Nephron (organoid): ENCODE data around the gene MRPL42.

ENCODE experiments used
- H3K27ac Mint-ChIP-seq, 3 experiments: 2 replicates each; pipeline ENCODE4 v1.8.0; 2020; ENCODE audit warnings: mixed read lengths in 3 of 3, mild to moderate bottlenecking in 2 of 3, moderate library complexity in 1 of 3
- H3K27me3 Mint-ChIP-seq: 2 replicates; pipeline ENCODE4 v1.8.0; 2021; ENCODE audit warnings: low read depth, mild to moderate bottlenecking, moderate library complexity, mixed read lengths
- H3K36me3 Mint-ChIP-seq: 2 replicates; pipeline ENCODE4 v1.8.0; 2020; ENCODE audit warnings: low read depth, mixed read lengths
- H3K4me1 Mint-ChIP-seq: 2 replicates; pipeline ENCODE4 v1.8.0; 2020; ENCODE audit warnings: mixed read lengths
- H3K4me3 Mint-ChIP-seq, 3 experiments: 2 replicates each; pipeline ENCODE4 v1.8.0; 2020; ENCODE audit warnings: mild to moderate bottlenecking in 3 of 3, mixed read lengths in 3 of 3, moderate library complexity in 2 of 3
- H3K9me3 Mint-ChIP-seq: 2 replicates; pipeline ENCODE4 v1.8.0; 2020; ENCODE audit warnings: mixed read lengths
- TF ChIP-seq, protein P1 (sequence below), 3 experiments: fragments of 200-600 bp; sonication (generic); IDR thresholded peaks; one replicate each; pipeline ENCODE4 v1.5.0; 2021; ENCODE audit warnings: antibody characterized with exemption in 3 of 3; ENCODE audit not compliant: unreplicated experiment in 3 of 3

Gene MRPL42

DNA sequence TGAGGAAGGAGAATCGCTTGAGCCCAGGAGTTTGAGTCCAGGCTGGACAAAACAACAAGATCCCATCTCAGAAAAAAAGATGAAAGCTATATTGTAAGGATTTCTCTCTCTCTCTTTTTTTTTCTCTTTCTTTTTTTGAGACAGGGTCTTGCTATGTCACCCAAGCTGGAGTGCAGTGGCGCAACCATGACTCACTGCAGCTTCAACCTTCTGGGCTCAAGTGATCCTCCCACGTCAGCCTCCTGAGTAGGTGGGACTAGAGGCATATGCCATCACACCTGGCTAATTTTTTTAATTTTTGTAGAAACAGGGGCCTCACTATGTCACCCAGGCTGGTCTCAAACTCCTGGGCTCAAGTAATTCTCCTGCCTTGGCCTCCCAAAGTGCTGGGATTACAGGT, 5.8 kb upstream of the MRPL42 start:
- Mint-ChIP-seq H3K4me1 (no peaks in the 10 kb centered on the region), H3K27ac (no peak overlapping the region), H3K36me3 (no peaks in the 10 kb centered on the region), H3K9me3 (no peaks in the 10 kb centered on the region), H3K4me3 (no peak overlapping the region), H3K27me3 (no peaks in the 10 kb centered on the region)
- TF ChIP-seq, protein P1, sequence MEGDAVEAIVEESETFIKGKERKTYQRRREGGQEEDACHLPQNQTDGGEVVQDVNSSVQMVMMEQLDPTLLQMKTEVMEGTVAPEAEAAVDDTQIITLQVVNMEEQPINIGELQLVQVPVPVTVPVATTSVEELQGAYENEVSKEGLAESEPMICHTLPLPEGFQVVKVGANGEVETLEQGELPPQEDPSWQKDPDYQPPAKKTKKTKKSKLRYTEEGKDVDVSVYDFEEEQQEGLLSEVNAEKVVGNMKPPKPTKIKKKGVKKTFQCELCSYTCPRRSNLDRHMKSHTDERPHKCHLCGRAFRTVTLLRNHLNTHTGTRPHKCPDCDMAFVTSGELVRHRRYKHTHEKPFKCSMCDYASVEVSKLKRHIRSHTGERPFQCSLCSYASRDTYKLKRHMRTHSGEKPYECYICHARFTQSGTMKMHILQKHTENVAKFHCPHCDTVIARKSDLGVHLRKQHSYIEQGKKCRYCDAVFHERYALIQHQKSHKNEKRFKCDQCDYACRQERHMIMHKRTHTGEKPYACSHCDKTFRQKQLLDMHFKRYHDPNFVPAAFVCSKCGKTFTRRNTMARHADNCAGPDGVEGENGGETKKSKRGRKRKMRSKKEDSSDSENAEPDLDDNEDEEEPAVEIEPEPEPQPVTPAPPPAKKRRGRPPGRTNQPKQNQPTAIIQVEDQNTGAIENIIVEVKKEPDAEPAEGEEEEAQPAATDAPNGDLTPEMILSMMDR (IDR thresholded peaks at IDR 0.05; ENCODE audit: unreplicated experiment in 3 of 3), result no peak

DNA sequence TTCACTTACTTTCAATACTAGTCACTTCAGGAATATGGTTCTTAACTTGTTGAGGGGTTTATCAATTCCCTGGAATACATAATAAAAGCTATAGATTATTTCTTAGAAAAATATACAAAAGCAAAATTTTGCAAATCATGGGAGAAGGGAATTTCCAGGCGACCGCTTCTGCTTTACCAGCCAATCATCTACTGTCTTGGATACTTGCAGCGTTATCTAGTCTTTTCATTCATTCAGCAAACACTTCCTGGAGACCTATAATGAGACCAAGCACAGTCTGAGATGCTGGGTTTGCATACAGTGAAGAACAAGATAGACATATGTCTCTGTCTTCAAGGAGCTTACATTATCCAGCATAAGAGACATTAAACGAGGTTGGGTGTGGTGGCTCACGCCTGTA, 1.5 kb upstream of the MRPL42 start:
- no peaks in the 10 kb centered on the region for H3K27me3 Mint-ChIP-seq
- peaks cover 30% of the 10 kb centered on the region for H3K4me1 Mint-ChIP-seq
- H3K9me3 Mint-ChIP-seq, result no peaks in the 10 kb centered on the region
- TF ChIP-seq, protein P1 (IDR thresholded peaks at IDR 0.05; ENCODE audit: unreplicated experiment in 3 of 3), result no peak
- H3K4me3 Mint-ChIP-seq, result peak overlapping the region; percentile 75 to 80 (median 76)
- H3K36me3 Mint-ChIP-seq, result peaks cover 15% of the 10 kb centered on the region
- peak overlapping the region in 1 of 3 experiments; percentile 64 for H3K27ac Mint-ChIP-seq

DNA sequence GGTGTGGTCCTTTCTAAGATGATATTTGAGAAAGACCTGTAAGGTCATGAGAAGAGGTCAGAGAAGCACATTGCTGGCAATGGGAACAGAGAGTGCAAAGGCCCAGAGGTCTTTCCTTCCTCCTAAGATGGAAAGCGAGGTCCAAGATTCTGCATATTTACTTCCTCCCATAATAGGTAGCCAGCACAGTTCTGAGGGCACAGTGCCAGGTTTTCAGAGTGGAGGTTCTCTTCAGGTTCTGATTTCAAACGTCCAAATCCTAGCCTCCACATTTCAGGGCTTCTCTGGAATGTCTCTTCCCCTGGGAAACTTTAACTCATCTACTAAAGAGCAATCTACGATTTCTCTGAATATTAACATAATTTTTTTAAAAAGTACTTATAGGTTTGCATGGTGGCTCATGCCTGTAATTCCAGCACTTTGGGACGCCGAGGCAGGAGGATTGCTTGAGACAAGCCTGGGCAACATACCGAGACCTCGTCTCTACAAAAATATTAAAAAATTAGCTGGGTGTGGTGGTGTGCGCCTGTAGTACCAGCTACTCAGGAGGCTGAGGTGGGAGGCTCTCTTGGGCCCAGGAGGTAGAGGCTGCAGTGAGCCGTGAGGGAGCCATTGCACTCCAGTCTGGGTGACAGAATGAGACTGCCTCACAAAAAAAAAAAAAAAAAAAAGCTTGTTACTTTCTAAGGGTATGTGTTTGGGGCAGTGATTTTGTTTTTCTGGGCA, 526 bp upstream of the MRPL42 start:
- H3K4me3 Mint-ChIP-seq, result peak overlapping the region; percentile 83 to 97 (median 94)
- H3K9me3 Mint-ChIP-seq, result no peaks in the 10 kb centered on the region
- peaks cover 30% of the 10 kb centered on the region for H3K4me1 Mint-ChIP-seq
- H3K36me3 Mint-ChIP-seq, result peaks cover 16% of the 10 kb centered on the region
- H3K27me3 Mint-ChIP-seq, result no peaks in the 10 kb centered on the region
- H3K27ac Mint-ChIP-seq, result peak overlapping the region; percentile 76 to 94 (median 92)
- TF ChIP-seq, protein P1 (IDR thresholded peaks at IDR 0.05; ENCODE audit: unreplicated experiment in 3 of 3), result no peak

DNA sequence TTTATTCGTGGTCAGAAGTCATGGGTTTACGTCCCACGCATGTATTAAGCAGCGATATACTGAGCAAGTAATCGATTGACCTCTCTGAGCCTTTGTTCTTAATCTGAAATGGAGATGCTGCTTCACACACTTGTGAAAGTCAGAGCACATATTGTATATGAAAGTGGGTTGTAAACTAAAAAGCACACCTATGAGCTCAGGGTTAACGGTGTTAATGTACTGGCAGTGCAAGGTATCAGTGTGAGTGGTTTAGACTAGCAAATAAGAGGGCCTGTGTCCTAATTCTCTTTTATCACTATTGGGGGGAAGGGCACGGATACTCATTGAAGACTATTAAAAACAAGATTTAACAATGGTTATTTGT, 676 bp downstream of the MRPL42 start:
- H3K36me3 Mint-ChIP-seq, result peaks cover 20% of the 10 kb centered on the region
- no peaks in the 10 kb centered on the region for H3K27me3 Mint-ChIP-seq
- H3K9me3 Mint-ChIP-seq, result no peaks in the 10 kb centered on the region
- peak overlapping the region; percentile 83 to 97 (median 94) for H3K4me3 Mint-ChIP-seq
- TF ChIP-seq, protein P1 (IDR thresholded peaks at IDR 0.05; ENCODE audit: unreplicated experiment in 3 of 3), result no peak
- H3K27ac Mint-ChIP-seq, result peak overlapping the region; percentile 76 to 94 (median 92)
- peaks cover 30% of the 10 kb centered on the region for H3K4me1 Mint-ChIP-seq

DNA sequence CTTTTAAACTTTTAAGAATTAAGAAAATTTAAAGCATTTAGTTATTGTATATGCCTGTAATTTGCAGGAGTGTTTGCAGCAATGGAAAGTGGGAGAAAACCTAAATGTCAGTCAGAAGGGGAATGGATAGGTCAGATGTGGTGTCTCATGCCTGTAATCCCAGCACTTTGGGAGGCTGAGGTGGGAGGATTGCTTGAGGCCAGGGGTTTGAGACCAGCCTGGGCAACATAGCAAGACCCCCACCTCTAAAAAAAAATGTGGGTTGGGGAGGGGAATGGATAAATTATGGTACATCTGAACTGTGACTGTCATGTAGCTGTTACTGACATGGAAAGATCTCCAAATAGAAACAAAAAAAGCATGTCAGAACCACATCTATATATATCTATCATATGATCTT, 2.1 kb downstream of the MRPL42 start:
- H3K27ac Mint-ChIP-seq, result peak overlapping the region in 1 of 3 experiments; percentile 10
- H3K36me3 Mint-ChIP-seq, result peaks cover 28% of the 10 kb centered on the region
- H3K9me3 Mint-ChIP-seq, result no peaks in the 10 kb centered on the region
- H3K27me3 Mint-ChIP-seq, result no peaks in the 10 kb centered on the region
- H3K4me3 Mint-ChIP-seq, result peak overlapping the region; percentile 52 to 83 (median 63)
- H3K4me1 Mint-ChIP-seq, result peaks cover 30% of the 10 kb centered on the region
- TF ChIP-seq, protein P1 (IDR thresholded peaks at IDR 0.05; ENCODE audit: unreplicated experiment in 3 of 3), result no peak

DNA sequence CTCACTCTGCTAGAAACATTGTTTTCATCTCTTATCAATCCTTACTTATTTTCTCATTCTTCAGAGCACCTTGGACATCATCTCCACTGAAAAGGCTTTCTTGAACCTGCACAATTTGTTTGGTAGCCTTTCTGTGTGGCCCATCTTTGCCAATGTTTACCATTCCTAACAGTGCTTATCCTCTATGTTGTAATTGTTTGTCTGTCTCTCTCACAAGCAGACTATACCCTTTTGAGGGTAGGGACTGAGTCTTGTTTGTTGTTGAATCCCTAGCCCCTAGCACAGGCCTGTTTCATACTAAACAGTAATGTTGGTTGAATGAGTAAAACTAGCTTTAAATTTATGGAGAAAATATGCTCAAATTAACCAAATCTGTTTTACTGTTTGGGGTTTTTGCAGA, 9.2 kb downstream of the MRPL42 start:
- H3K27me3 Mint-ChIP-seq, result no peaks in the 10 kb centered on the region
- peaks cover 43% of the 10 kb centered on the region for H3K36me3 Mint-ChIP-seq
- no peaks in the 10 kb centered on the region for H3K9me3 Mint-ChIP-seq

More for the DNA sequence above, 9.2 kb downstream of the MRPL42 start:
- Mint-ChIP-seq H3K4me3 (no peak overlapping the region), H3K4me1 (no peaks in the 10 kb centered on the region), H3K27ac (no peak overlapping the region)
- TF ChIP-seq, protein P1 (IDR thresholded peaks at IDR 0.05; ENCODE audit: unreplicated experiment in 3 of 3), result no peak
